D721Med (cell line): ENCODE data around the gene ABT1.

Experiments
- DNase-seq: peaks from one replicate; pipeline ENCODE4 v3.0.0; 2011; ENCODE audit warnings: low spot score; ENCODE audit not compliant: insufficient read length
- FAIRE-seq: peaks from 2 replicates; lab custom pipeline; 2011; peaks lifted over from hg19 to GRCh38; lab: Jason Lieb, UNC
- CTCF ChIP-seq: IDR thresholded peaks from 2 replicates; pipeline ENCODE4 v1.5.1; 2012; ENCODE audit warnings: mild to moderate bottlenecking, control low read depth; ENCODE audit not compliant: insufficient read depth; ENCODE audit errors: missing control alignments

The ABT1 gene

GRCh38 chr6:26607434-26608230 is 10.9 kb downstream of the ABT1 start:
- peak; percentile 90 for TF ChIP-seq CTCF
- FAIRE-seq (no peak), DNase-seq (peak; percentile 43)

- DNase-seq = no peak
- no peak for FAIRE-seq
- TF ChIP-seq CTCF = no peak
These were observed 12.7 kb downstream of the ABT1 start for GRCh38 chr6:26609463-26609862.

- no peak for DNase-seq
- TF ChIP-seq CTCF = no peak
- no peak for FAIRE-seq
These were observed 14.8 kb downstream of the ABT1 start for GRCh38 chr6:26611599-26611998.

GRCh38 chr6:26613201-26613600 is 16.4 kb downstream of the ABT1 start:
- no peak for DNase-seq
- no peak for FAIRE-seq
- no peak for TF ChIP-seq CTCF

- DNase-seq (no peak), FAIRE-seq (no peak)
- TF ChIP-seq CTCF = no peak
These were observed 17.2 kb downstream of the ABT1 start for GRCh38 chr6:26613689-26614683.

- no peak for TF ChIP-seq CTCF
- DNase-seq (no peak), FAIRE-seq (no peak)
These were observed 26.6 kb downstream of the ABT1 start for GRCh38 chr6:26623339-26623859.
